Adrenal gland (tissue), 5 donors: ENCODE results near the gene SERPINF2.

Experiments used
- POLR2A ChIP-seq, 2 donors: fragments of 450-650 bp; IDR thresholded peaks; one replicate each; pipeline ENCODE4 v1.6.1; 2017; ENCODE audit warnings: antibody characterized with exemption in 2 of 2, mild to moderate bottlenecking in 2 of 2, moderate library complexity in 1 of 2
- TF ChIP-seq, protein P1 (sequence below), 6 experiments: fragments of 450-650 bp in 4 of 6; fragments of 200-600 bp in 2 of 6; sonication (generic) in 1 of 6; IDR thresholded peaks; 1 replicate in 5 of 6; 2 replicates in 1 of 6; pipeline versions ENCODE4 v1.5.1 to v1.8.0; 2016 to 2021; ENCODE audit warnings: antibody characterized with exemption in 6 of 6, mild to moderate bottlenecking in 2 of 6, moderate library complexity in 1 of 6
- donor health status: DM: no; HTN: no; CAD: no.

DNA sequence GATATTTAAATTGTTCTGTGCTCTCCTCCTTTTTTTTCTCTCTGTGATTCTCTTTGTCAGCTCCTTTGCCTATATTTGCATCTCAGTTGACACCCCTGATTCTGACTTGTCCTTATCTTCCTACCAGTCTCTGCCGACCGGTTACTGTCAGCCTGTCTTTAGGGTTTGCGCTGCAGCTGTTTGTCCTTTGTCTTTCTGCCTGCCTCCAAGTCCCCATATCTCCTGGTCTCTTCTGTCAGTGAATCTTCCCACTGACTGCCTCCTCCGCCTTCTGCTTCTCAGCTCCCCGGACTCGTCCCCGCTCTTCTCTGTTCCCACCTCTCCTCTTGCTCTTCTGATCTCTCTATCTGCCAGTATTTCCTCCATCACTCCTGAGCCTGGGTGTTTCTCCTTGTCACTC lies 37.7 kb upstream of the SERPINF2 start:
- no peak for TF ChIP-seq POLR2A (IDR thresholded peaks at IDR 0.05)
- TF ChIP-seq, protein P1, sequence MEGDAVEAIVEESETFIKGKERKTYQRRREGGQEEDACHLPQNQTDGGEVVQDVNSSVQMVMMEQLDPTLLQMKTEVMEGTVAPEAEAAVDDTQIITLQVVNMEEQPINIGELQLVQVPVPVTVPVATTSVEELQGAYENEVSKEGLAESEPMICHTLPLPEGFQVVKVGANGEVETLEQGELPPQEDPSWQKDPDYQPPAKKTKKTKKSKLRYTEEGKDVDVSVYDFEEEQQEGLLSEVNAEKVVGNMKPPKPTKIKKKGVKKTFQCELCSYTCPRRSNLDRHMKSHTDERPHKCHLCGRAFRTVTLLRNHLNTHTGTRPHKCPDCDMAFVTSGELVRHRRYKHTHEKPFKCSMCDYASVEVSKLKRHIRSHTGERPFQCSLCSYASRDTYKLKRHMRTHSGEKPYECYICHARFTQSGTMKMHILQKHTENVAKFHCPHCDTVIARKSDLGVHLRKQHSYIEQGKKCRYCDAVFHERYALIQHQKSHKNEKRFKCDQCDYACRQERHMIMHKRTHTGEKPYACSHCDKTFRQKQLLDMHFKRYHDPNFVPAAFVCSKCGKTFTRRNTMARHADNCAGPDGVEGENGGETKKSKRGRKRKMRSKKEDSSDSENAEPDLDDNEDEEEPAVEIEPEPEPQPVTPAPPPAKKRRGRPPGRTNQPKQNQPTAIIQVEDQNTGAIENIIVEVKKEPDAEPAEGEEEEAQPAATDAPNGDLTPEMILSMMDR (IDR thresholded peaks at IDR 0.05) = no peak
